Common myeloid progenitor, CD34-positive (primary cell): ENCODE data around the gene ADGRB3.

Experiments used
- CTCF ChIA-PET: fragments of 350-600 bp; sonication (Branson Sonifier 250); formaldehyde crosslinking; loops from one replicate; lab custom pipeline; 2021; ENCODE audit warnings: antibody characterized with exemption; lab: Charles Lee
- POLR2A ChIA-PET: fragments of 350-600 bp; sonication (Branson Sonifier 250); formaldehyde crosslinking; loops from one replicate; lab custom pipeline; 2021; ENCODE audit warnings: antibody characterized with exemption; lab: Charles Lee
- DNase-seq, 3 donors: peaks; one replicate each; pipeline versions ENCODE4 v3.0.0 to v3.0.0-alpha.2; 2013
- H3K27ac ChIP-seq, 2 experiments: 1 replicate in 1 of 2; 2 replicates in 1 of 2; pipeline ENCODE4 v1.7.0; 2013; ENCODE audit warnings: inconsistent platforms in 2 of 2, low read length in 2 of 2, mild to moderate bottlenecking in 2 of 2, low read depth in 1 of 2, moderate library complexity in 1 of 2; ENCODE audit not compliant: severe bottlenecking in 2 of 2, insufficient read depth in 1 of 2, poor library complexity in 1 of 2
- H3K27me3 ChIP-seq, 5 experiments: replicated peaks in 2 of 5; 1 replicate in 3 of 5; 2 replicates in 2 of 5; pipeline versions ENCODE4 v1.6.1 to v1.7.0; 2013; ENCODE audit warnings: low read length in 4 of 5, mild to moderate bottlenecking in 2 of 5, moderate library complexity in 2 of 5, inconsistent platforms in 1 of 5; ENCODE audit not compliant: insufficient read depth in 5 of 5, control insufficient read depth in 4 of 5
- H3K36me3 ChIP-seq, 4 experiments: 1 replicate in 2 of 4; 2 replicates in 2 of 4; pipeline versions ENCODE4 v1.6.1 to v1.7.0; 2013; ENCODE audit warnings: low read length in 3 of 4, control low read depth in 1 of 4, mild to moderate bottlenecking in 1 of 4; ENCODE audit not compliant: control insufficient read depth in 4 of 4, insufficient read depth in 4 of 4
- H3K4me1 ChIP-seq, 4 experiments: 1 replicate in 3 of 4; 2 replicates in 1 of 4; pipeline versions ENCODE4 v1.6.1 to v1.7.1; 2013; ENCODE audit warnings: low read length in 3 of 4, mild to moderate bottlenecking in 3 of 4, control low read depth in 1 of 4, inconsistent platforms in 1 of 4, moderate library complexity in 1 of 4; ENCODE audit not compliant: control insufficient read depth in 4 of 4, insufficient read depth in 4 of 4; ENCODE audit errors: control extremely low read depth in 1 of 4
- H3K4me3 ChIP-seq, 7 experiments: 1 replicate in 4 of 7; 2 replicates in 3 of 7; pipeline versions ENCODE4 v1.5.1 to v1.7.0; 2013; ENCODE audit warnings: mild to moderate bottlenecking in 7 of 7, low read length in 6 of 7, moderate library complexity in 6 of 7, inconsistent platforms in 2 of 7, low read depth in 2 of 7, control low read depth in 1 of 7; ENCODE audit not compliant: insufficient read depth in 4 of 7, control insufficient read depth in 1 of 7; ENCODE audit errors: extremely low read depth in 1 of 7
- H3K9me3 ChIP-seq, 5 experiments: 1 replicate in 4 of 5; 2 replicates in 1 of 5; pipeline versions ENCODE4 v1.6.1 to v1.7.1; 2013; ENCODE audit warnings: low read length in 4 of 5, mild to moderate bottlenecking in 2 of 5, inconsistent platforms in 1 of 5, low read depth in 1 of 5, moderate library complexity in 1 of 5; ENCODE audit not compliant: control insufficient read depth in 4 of 5, insufficient read depth in 2 of 5; ENCODE audit errors: control extremely low read depth in 1 of 5
- WGBS: methylation state at CpG from one replicate; pipeline ENCODE4 v1.1.5; 2013; ENCODE audit not compliant: insufficient coverage; 5-methylcytosine and 5-hydroxymethylcytosine counted together

Gene ADGRB3

DNA sequence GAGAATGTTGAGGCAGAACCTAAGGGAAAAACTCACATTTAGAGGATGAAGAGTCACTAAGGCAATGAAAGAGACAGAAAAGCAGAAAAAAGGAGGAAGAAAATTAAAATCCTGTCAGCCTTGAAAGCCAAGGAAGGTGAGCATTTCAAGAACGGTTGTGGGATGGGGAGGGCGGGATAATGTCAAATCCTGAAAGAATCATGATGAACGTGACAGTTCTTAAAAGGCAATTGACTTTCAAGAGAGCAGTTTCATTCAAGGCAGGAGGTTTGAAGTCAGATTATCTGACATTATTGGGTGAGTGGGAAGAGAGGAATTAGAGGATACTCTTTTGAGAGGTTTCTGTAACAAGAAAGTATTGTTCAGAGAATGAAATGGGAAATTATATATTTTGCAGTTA lies 284.5 kb downstream of the ADGRB3 start:
- Histone ChIP-seq H3K4me1 (no peaks in the 10 kb centered on the region), H3K4me3 (no peak overlapping the region), H3K27ac (no peak overlapping the region), H3K9me3 (no peaks in the 10 kb centered on the region), H3K27me3 (no peaks in the 10 kb centered on the region), H3K36me3 (no peaks in the 10 kb centered on the region)
- WGBS, result 90% methylated on average over 3 of the region's 3 CpGs
- ChIA-PET CTCF (no interaction called here), POLR2A (no interaction called here)
- DNase-seq, result no peak

DNA sequence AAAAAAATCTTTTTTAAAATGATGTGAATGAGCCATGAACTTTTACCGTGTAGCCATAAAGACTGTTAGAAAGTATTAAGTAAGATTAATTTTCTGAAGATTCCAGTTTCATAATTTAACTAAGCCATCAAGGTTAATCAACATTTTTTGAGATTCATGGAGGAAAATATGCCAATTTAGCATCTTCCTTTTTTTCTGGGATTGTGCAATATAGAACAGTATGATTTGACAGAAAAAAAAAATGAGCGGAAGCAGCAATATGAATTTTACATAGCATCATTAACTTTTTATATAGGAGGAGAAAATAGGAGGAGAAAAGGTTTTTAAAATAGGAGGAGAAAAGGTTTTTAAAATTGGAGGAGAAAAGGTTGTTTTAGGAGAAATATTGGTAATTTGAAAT lies 306.3 kb downstream of the ADGRB3 start:
- no peak overlapping the region for H3K4me3 ChIP-seq
- H3K36me3 ChIP-seq, result no peaks in the 10 kb centered on the region
- DNase-seq, result no peak
- H3K9me3 ChIP-seq, result no peaks in the 10 kb centered on the region
- no peaks in the 10 kb centered on the region for H3K4me1 ChIP-seq
- no peak overlapping the region for H3K27ac ChIP-seq
- H3K27me3 ChIP-seq, result peaks cover 0 to 2% (median 0%) of the 10 kb centered on the region in 5 experiments
- POLR2A ChIA-PET, result no interaction called here
- CTCF ChIA-PET, result interaction anchor here (0.6 kb wide), 1 partner anchor 205 kb away, joined by 5 read pairs; no protein-coding TSS in a partner anchor
- no CpG with 5 or more reads among the region's 2 CpGs for WGBS

DNA sequence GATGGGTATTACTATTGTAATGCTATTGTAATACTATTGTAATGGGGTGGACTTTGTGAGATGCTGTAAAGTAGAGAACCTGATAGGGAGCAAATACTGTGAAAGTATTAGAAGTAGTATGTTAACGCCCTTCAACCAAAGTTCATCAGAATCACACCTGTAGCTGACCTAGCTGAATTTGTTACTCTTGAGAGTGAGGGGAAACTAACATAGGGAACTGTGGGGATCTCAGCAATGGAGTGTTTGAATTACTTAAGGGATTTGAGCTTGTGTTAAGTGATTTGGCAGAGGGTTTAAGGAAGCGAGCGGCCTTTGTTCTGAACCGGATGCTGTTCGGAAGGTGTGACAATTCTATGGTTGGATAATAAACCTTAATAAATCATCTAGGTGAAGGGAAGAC lies 312.6 kb downstream of the ADGRB3 start:
- DNase-seq, result no peak
- WGBS, result 97% methylated on average over 5 of the region's 5 CpGs
- ChIA-PET CTCF (no interaction called here), POLR2A (no interaction called here)
- H3K9me3 ChIP-seq, result no peaks in the 10 kb centered on the region
- H3K4me3 ChIP-seq, result no peak overlapping the region
- no peaks in the 10 kb centered on the region for H3K36me3 ChIP-seq
- no peaks in the 10 kb centered on the region for H3K4me1 ChIP-seq
- no peaks in the 10 kb centered on the region for H3K27me3 ChIP-seq
- H3K27ac ChIP-seq, result no peak overlapping the region

DNA sequence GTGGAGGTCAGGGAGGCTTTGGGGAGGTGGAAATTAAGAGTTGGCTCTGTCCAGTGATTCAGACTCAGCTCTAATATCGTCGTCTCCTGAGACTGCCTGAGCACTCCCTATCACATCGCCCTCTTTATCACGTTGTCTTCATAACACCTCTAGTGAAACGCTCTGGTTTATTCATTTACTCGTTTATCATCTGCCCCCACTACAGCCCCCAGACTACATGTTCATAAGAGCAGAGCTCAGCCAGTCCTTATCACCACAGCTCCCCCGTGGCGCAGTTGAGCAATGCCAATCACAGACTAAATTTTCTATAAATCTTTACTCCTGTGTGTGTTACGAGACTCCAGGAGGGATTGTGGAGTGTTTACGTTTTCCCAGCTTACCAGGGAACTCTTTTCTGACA lies 316.2 kb downstream of the ADGRB3 start:
- WGBS, result 95% methylated on average over 4 of the region's 10 CpGs
- Histone ChIP-seq H3K36me3 (no peaks in the 10 kb centered on the region), H3K27ac (no peak overlapping the region), H3K27me3 (no peaks in the 10 kb centered on the region), H3K9me3 (no peaks in the 10 kb centered on the region), H3K4me3 (no peak overlapping the region), H3K4me1 (no peaks in the 10 kb centered on the region)
- no peak for DNase-seq
- POLR2A ChIA-PET, result no interaction called here
- CTCF ChIA-PET, result no interaction called here

DNA sequence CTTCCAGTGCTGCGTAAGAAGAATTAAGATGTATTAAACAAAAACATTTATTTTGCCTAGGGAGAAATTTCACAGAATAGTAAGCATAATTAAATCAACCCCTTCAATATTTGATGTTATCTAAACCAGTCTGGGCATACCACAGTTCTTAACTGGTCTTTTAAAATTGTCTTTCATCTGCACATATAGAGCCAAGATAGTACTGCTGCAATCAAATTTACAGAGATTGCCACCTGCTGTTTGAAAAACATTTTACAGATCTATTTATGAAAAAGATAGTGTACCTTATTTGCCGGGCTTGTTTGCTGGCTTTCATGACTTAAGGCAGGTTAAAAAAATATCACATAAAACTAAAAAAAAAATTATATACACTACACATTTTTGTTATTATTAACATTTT lies 323.2 kb downstream of the ADGRB3 start:
- DNase-seq, result peak in 2 of 3 donors; percentile 31 to 34
- H3K4me3 ChIP-seq, result no peak overlapping the region
- peaks cover 0 to 2% (median 0%) of the 10 kb centered on the region in 5 experiments for H3K27me3 ChIP-seq
- H3K9me3 ChIP-seq, result no peaks in the 10 kb centered on the region
- no peaks in the 10 kb centered on the region for H3K4me1 ChIP-seq
- CTCF ChIA-PET, result no interaction called here
- H3K27ac ChIP-seq, result no peak overlapping the region
- no peaks in the 10 kb centered on the region for H3K36me3 ChIP-seq
- no CpG with 5 or more reads among the region's 2 CpGs for WGBS
- POLR2A ChIA-PET, result no interaction called here

DNA sequence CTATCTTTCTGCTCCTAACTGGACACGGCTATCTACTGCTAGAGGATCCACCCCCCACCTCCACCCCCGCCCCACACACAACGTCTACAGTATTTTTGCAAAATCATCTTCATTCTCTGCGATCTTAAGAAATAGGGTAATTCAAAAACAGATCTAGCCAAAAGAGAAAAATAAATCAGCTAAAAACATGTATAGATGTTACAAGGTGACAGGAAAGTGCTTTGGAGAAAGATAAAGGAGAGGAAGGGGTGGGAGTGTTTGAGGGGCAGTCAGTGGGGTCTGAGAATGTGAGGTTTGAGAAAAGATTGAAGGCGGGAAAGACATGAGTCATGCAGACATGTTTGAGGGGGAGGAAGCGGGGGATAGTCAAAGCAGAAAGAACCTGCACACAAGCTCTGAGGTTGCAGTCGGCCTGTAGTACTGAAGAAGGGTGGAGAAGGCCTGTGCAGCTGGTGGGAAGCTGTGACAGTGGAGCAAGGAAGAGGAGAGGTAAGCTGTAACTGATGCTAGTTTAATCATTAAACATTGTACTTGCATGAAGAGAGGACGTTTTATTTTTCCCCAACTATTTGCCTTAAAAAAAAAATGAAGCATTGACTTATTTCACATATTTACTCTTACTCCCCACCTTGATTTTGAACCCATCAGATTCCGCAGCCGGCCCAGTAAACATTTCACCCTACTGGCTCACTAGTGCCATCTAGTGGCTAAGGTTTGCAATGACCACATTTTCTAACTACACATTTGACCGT lies 332.6 kb downstream of the ADGRB3 start:
- ChIA-PET CTCF (interaction anchor here (0.6 to 1.5 kb wide), 7 partner anchors 9 to 259 kb away, joined by 3 to 4 read pairs (median 3); no protein-coding TSS in a partner anchor), POLR2A (no interaction called here)
- 18% methylated on average over 6 of the region's 11 CpGs for WGBS
- H3K4me1 ChIP-seq, result peaks cover 0 to 13% (median 8%) of the 10 kb centered on the region in 4 experiments
- H3K27me3 ChIP-seq, result no peaks in the 10 kb centered on the region
- peak; percentile 65 to 85 (median 84) for DNase-seq
- peak overlapping the region in 3 of 7 experiments; percentile 19 to 34 (median 30) for H3K4me3 ChIP-seq
- H3K9me3 ChIP-seq, result no peaks in the 10 kb centered on the region
- peak overlapping the region in 1 of 2 experiments; percentile 50 for H3K27ac ChIP-seq
- H3K36me3 ChIP-seq, result no peaks in the 10 kb centered on the region

DNA sequence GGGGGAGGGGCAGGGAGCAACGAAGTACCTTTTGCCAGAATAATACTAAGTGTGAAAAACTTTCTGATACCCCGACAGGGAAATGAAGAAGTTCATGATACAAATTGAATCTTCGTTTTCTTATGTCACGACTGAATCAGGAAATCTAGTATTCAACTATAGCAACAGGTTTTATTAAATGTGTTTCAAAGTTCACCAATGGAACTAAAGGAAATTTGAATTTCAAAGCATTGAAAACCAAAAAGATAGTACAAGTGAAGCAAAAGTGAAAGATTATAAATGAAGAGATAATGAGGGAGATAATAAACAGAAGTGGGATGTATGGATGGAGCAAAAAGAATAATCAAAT lies 333.2 kb downstream of the ADGRB3 start:
- no peak for DNase-seq
- peaks cover 0 to 13% (median 8%) of the 10 kb centered on the region in 4 experiments for H3K4me1 ChIP-seq
- no CpG with 5 or more reads among the region's 4 CpGs for WGBS
- no peaks in the 10 kb centered on the region for H3K36me3 ChIP-seq
- no peaks in the 10 kb centered on the region for H3K27me3 ChIP-seq
- ChIA-PET POLR2A (no interaction called here), CTCF (interaction anchor here (0.8 kb wide), 1 partner anchor 8 kb away, joined by 3 read pairs; no protein-coding TSS in a partner anchor)
- H3K4me3 ChIP-seq, result peak overlapping the region in 1 of 7 experiments; percentile 34
- H3K27ac ChIP-seq, result no peak overlapping the region
- H3K9me3 ChIP-seq, result no peaks in the 10 kb centered on the region
